Right ventricle myocardium inferior (tissue), 1 donor: ENCODE results near the gene NSL1. TPM values are rescaled to one million over a fixed set of nuclear protein-coding genes. Genes with fewer than 3 reads are reported as not detected.

Source experiments
- ATAC-seq: fragments of 200-7000 bp; cut with Tn5 transposase; one replicate; pipeline ENCODE4 v1.9.1; 2020; ENCODE audit warnings: mild to moderate bottlenecking, moderate library complexity
- DNase-seq: peaks from one replicate; pipeline ENCODE4 v3.0.0; 2021; ENCODE audit errors: missing footprints
- intact Hi-C: fragments of 100-400 bp; cut with DNase I; formaldehyde crosslinking; loops from one replicate; pipeline ENCODE4 v1.11.0; 2022
- total RNA-seq: library from RNA; stranded (reverse); fragmentation: NEBNext Ultra II Directional; extraction: Animal tissue kit (Norgen Biotek cat#: 25700); gene quantifications from one replicate; pipeline ENCODE4 v1.2.1, GENCODE V29; 2021
- donor health status: DM: no; HTN: yes; CAD: no; lungs with severe emphysema.

Gene NSL1
- total RNA-seq, 1 donor from 2014 or later: 26.7 TPM

GRCh38 chr1:212692774-212693644 is 98.6 kb downstream of the NSL1 start:
- ATAC-seq (no peak), DNase-seq (no peak)
- intact Hi-C loops: no loop called here

GRCh38 chr1:212691561-212692071 is 100.0 kb downstream of the NSL1 start:
- DNase-seq (no peak), ATAC-seq (no peak)
- intact Hi-C loops: no loop called here

GRCh38 chr1:212690816-212691403 is 100.7 kb downstream of the NSL1 start:
- DNase-seq: no peak
- ATAC-seq: no peak
- intact Hi-C loops: no loop called here

- ATAC-seq (no peak), DNase-seq (no peak)
- intact Hi-C loops: no loop called here
Observed at GRCh38 chr1:212689758-212690529, 101.6 kb downstream of the NSL1 start.

- DNase-seq: no peak
- intact Hi-C loops: no loop called here
- ATAC-seq: no peak
Observed at GRCh38 chr1:212689196-212689725, 102.3 kb downstream of the NSL1 start.

GRCh38 chr1:212688341-212689047 is 103.1 kb downstream of the NSL1 start:
- ATAC-seq: no peak
- intact Hi-C loops: no loop called here
- no peak for DNase-seq

- no peak for DNase-seq
- no peak for ATAC-seq
- intact Hi-C loops: no loop called here
Observed at GRCh38 chr1:212687811-212688210, 103.8 kb downstream of the NSL1 start.

- DNase-seq (no peak), ATAC-seq (no peak)
- intact Hi-C loops: no loop called here
Observed at GRCh38 chr1:212686591-212686990, 105.0 kb downstream of the NSL1 start.

- intact Hi-C loops: no loop called here
- ATAC-seq (no peak), DNase-seq (no peak)
Observed at GRCh38 chr1:212686069-212686468, 105.5 kb downstream of the NSL1 start.

GRCh38 chr1:212685429-212685828 is 106.1 kb downstream of the NSL1 start:
- no peak for DNase-seq
- intact Hi-C loops: no loop called here
- ATAC-seq: peak; percentile 45

- ATAC-seq (no peak), DNase-seq (no peak)
- intact Hi-C loops: no loop called here
Observed at GRCh38 chr1:212684521-212685090, 107.0 kb downstream of the NSL1 start.

- ATAC-seq (no peak), DNase-seq (no peak)
- intact Hi-C loops: no loop called here
Observed at GRCh38 chr1:212684076-212684475, 107.5 kb downstream of the NSL1 start.

GRCh38 chr1:212683357-212683722 is 108.2 kb downstream of the NSL1 start:
- ATAC-seq (peak; percentile 65), DNase-seq (peak; percentile 76)
- intact Hi-C loops: no loop called here

GRCh38 chr1:212680680-212681389 is 110.7 kb downstream of the NSL1 start:
- DNase-seq: no peak
- intact Hi-C loops: no loop called here

GRCh38 chr1:212678456-212679410 is 112.8 kb downstream of the NSL1 start:
- no peak for DNase-seq
- intact Hi-C loops: no loop called here
- ATAC-seq: no peak

More at GRCh38 chr1:212680680-212681389, 110.7 kb downstream of the NSL1 start:
- ATAC-seq: no peak

- intact Hi-C loops: no loop called here
- ATAC-seq (no peak), DNase-seq (no peak)
Observed at GRCh38 chr1:212677573-212677972, 114.0 kb downstream of the NSL1 start.

GRCh38 chr1:212677136-212677535 is 114.4 kb downstream of the NSL1 start:
- no peak for DNase-seq
- ATAC-seq: no peak
- intact Hi-C loops: no loop called here
